Measurements from ENCODE around the gene C14orf93.

C14orf93 gene

GRCh38 chr14:23009939-23010726 is at the start of gene C14orf93:
Gene C14orf93, minus strand, starts transcription at chr14:23010143. Its CDS starts 11,120 bp downstream, at chr14:22999023.
- DNase-seq (ENCODE audit: low read depth in 2 of 2, low spot score in 1 of 2), result peak; percentile 49 to 68

- DNase-seq (ENCODE audit: low read depth in 2 of 2, low spot score in 1 of 2), result no peak
These were observed 48.9 kb upstream of the C14orf93 start for GRCh38 chr14:23058654-23059504.

- peak; percentile 71 to 82 for DNase-seq (ENCODE audit: low read depth in 2 of 2, low spot score in 1 of 2)
These were observed 48.1 kb upstream of the C14orf93 start for GRCh38 chr14:23057757-23058653.

GRCh38 chr14:23056956-23057756 is 47.2 kb upstream of the C14orf93 start, which contains the start of gene CDH24:
Gene CDH24, minus strand, starts transcription at chr14:23057520. Its CDS starts 1,787 bp downstream, at chr14:23055733.
- DNase-seq (ENCODE audit: low read depth in 2 of 2, low spot score in 1 of 2), result peak in 1 of 2 donors; percentile 50

- DNase-seq (ENCODE audit: low read depth in 2 of 2, low spot score in 1 of 2), result peak in 1 of 2 donors; percentile 35
These were observed 46.4 kb upstream of the C14orf93 start for GRCh38 chr14:23056145-23056955.

GRCh38 chr14:23055621-23056144 is 45.7 kb upstream of the C14orf93 start:
- DNase-seq (ENCODE audit: low read depth in 2 of 2, low spot score in 1 of 2), result no peak

- DNase-seq (ENCODE audit: low read depth in 2 of 2, low spot score in 1 of 2), result no peak
These were observed 45.2 kb upstream of the C14orf93 start for GRCh38 chr14:23055147-23055550.

GRCh38 chr14:23054000-23054811 is 44.3 kb upstream of the C14orf93 start:
- no peak for DNase-seq (ENCODE audit: low read depth in 2 of 2, low spot score in 1 of 2)

GRCh38 chr14:23053426-23053825 is 43.5 kb upstream of the C14orf93 start:
- no peak for DNase-seq (ENCODE audit: low read depth in 2 of 2, low spot score in 1 of 2)

GRCh38 chr14:23052671-23053070 is 42.7 kb upstream of the C14orf93 start:
- DNase-seq (ENCODE audit: low read depth in 2 of 2, low spot score in 1 of 2), result no peak

GRCh38 chr14:23052182-23052623 is 42.3 kb upstream of the C14orf93 start:
- no peak for DNase-seq (ENCODE audit: low read depth in 2 of 2, low spot score in 1 of 2)

GRCh38 chr14:23051141-23052057 is 41.5 kb upstream of the C14orf93 start:
- no peak for DNase-seq (ENCODE audit: low read depth in 2 of 2, low spot score in 1 of 2)

GRCh38 chr14:23049011-23049410 is 39.1 kb upstream of the C14orf93 start:
- DNase-seq (ENCODE audit: low read depth in 2 of 2, low spot score in 1 of 2), result no peak

- no peak for DNase-seq (ENCODE audit: low read depth in 2 of 2, low spot score in 1 of 2)
These were observed 38.1 kb upstream of the C14orf93 start for GRCh38 chr14:23047751-23048693.

GRCh38 chr14:23047034-23047634 is 37.2 kb upstream of the C14orf93 start:
- DNase-seq (ENCODE audit: low read depth in 2 of 2, low spot score in 1 of 2), result no peak

Measured in stimulated activated CD8-positive, alpha-beta memory T cell treated with anti-CD3 and anti-CD28 coated beads, Interleukin-4, amount 100 ng/mL, for 4 hours (primary cell).